H9 (cell line): Measurements from ENCODE around the gene NEAT1. TPM values are rescaled to one million over a fixed set of nuclear protein-coding genes. Genes with fewer than 3 reads are reported as not detected.

ENCODE experiments used
- DNase-seq: peaks from one replicate; pipeline ENCODE4 v3.0.0-alpha.2; 2017
- H2AFZ ChIP-seq: one replicate; pipeline ENCODE4 v1.6.1; 2013; ENCODE audit warnings: mild to moderate bottlenecking, low read length, control low read depth, moderate library complexity
- H2AK5ac ChIP-seq: 2 replicates; pipeline ENCODE4 v1.6.1; 2013; ENCODE audit warnings: low read length, control low read depth, mixed read lengths; ENCODE audit not compliant: insufficient read length
- H2BK120ac ChIP-seq: one replicate; pipeline ENCODE4 v1.6.1; 2013; ENCODE audit warnings: low read depth, mild to moderate bottlenecking, low read length, control low read depth, inconsistent platforms; ENCODE audit not compliant: poor library complexity, severe bottlenecking
- H2BK12ac ChIP-seq: 2 replicates; pipeline ENCODE4 v1.6.1; 2013; ENCODE audit warnings: low read length, control low read depth, mixed read lengths, low read depth; ENCODE audit not compliant: insufficient read length
- H2BK15ac ChIP-seq: 2 replicates; pipeline ENCODE4 v1.6.1; 2013; ENCODE audit warnings: low read depth, low read length, control low read depth
- H2BK20ac ChIP-seq: one replicate; pipeline ENCODE4 v1.6.1; 2013; ENCODE audit warnings: low read depth, mild to moderate bottlenecking, low read length, control low read depth, inconsistent platforms; ENCODE audit not compliant: poor library complexity, severe bottlenecking
- H2BK5ac ChIP-seq: 2 replicates; pipeline ENCODE4 v1.6.1; 2013; ENCODE audit warnings: low read length, control low read depth, mixed read lengths; ENCODE audit not compliant: insufficient read length
- H3K14ac ChIP-seq: 2 replicates; pipeline ENCODE4 v1.6.1; 2013; ENCODE audit warnings: low read length, control low read depth; ENCODE audit not compliant: insufficient read depth
- H3K18ac ChIP-seq: 2 replicates; pipeline ENCODE4 v1.6.1; 2013; ENCODE audit warnings: low read depth, mild to moderate bottlenecking, mixed read lengths, low read length, control low read depth; ENCODE audit not compliant: insufficient read length
- H3K23ac ChIP-seq: 2 replicates; pipeline ENCODE4 v1.6.1; 2013; ENCODE audit warnings: low read length, control low read depth, mixed read lengths, low read depth; ENCODE audit not compliant: insufficient read length
- H3K23me2 ChIP-seq: 2 replicates; pipeline ENCODE4 v1.6.1; 2013; ENCODE audit warnings: low read depth, mild to moderate bottlenecking, mixed read lengths, low read length, control low read depth; ENCODE audit not compliant: insufficient read length, poor library complexity, severe bottlenecking
- H3K27ac ChIP-seq: 2 replicates; pipeline ENCODE4 v1.5.1; 2013; ENCODE audit warnings: low read length, control low read depth, mixed read lengths, low read depth; ENCODE audit not compliant: insufficient read length
- H3K27me3 ChIP-seq: 2 replicates; pipeline ENCODE4 v1.6.1; 2013; ENCODE audit warnings: low read length, control low read depth, inconsistent platforms; ENCODE audit not compliant: insufficient read depth
- H3K4ac ChIP-seq: 2 replicates; pipeline ENCODE4 v1.6.1; 2013; ENCODE audit warnings: low read depth, mild to moderate bottlenecking, control low read depth, inconsistent platforms, low read length, moderate library complexity
- H3K4me1 ChIP-seq: 2 replicates; pipeline ENCODE4 v1.6.1; 2013; ENCODE audit warnings: low read length, control low read depth, inconsistent platforms; ENCODE audit not compliant: insufficient read depth
- H3K4me2 ChIP-seq: 2 replicates; pipeline ENCODE4 v1.6.1; 2013; ENCODE audit warnings: low read length, control low read depth, mixed read lengths; ENCODE audit not compliant: insufficient read length, insufficient read depth
- H3K56ac ChIP-seq: 2 replicates; pipeline ENCODE4 v1.6.1; 2013; ENCODE audit warnings: low read depth, mild to moderate bottlenecking, mixed read lengths, low read length, control low read depth; ENCODE audit not compliant: insufficient read length
- H3K79me1 ChIP-seq: 2 replicates; pipeline ENCODE4 v1.6.1; 2013; ENCODE audit warnings: low read depth, mild to moderate bottlenecking, moderate library complexity, low read length, control low read depth, inconsistent platforms; ENCODE audit not compliant: insufficient read depth, poor library complexity, severe bottlenecking
- H3K79me2 ChIP-seq: 2 replicates; pipeline ENCODE4 v1.6.1; 2013; ENCODE audit warnings: low read length, control low read depth, inconsistent platforms; ENCODE audit not compliant: insufficient read depth
- H3K9ac ChIP-seq: 2 replicates; pipeline ENCODE4 v1.6.1; 2013; ENCODE audit warnings: low read length, control low read depth, mixed read lengths; ENCODE audit not compliant: insufficient read length; ENCODE audit errors: extremely low read depth
- H3K9me3 ChIP-seq: one replicate; pipeline ENCODE4 v1.6.1; 2013; ENCODE audit warnings: low read depth, low read length, inconsistent platforms; ENCODE audit not compliant: control insufficient read depth
- H3T11ph ChIP-seq: one replicate; pipeline ENCODE4 v1.6.1; 2013; ENCODE audit warnings: mild to moderate bottlenecking, low read length, control low read depth, inconsistent platforms
- H4K20me1 ChIP-seq: one replicate; pipeline ENCODE4 v1.6.1; 2013; ENCODE audit not compliant: control insufficient read depth, insufficient read length, insufficient read depth
- H4K5ac ChIP-seq: 2 replicates; pipeline ENCODE4 v1.6.1; 2013; ENCODE audit warnings: low read depth, mild to moderate bottlenecking, mixed read lengths, low read length, control low read depth; ENCODE audit not compliant: insufficient read length
- H4K8ac ChIP-seq: replicated peaks from 2 replicates; pipeline ENCODE4 v1.6.1; 2013; ENCODE audit warnings: low read length, control low read depth, mixed read lengths, low read depth; ENCODE audit not compliant: insufficient read length
- H4K91ac ChIP-seq: 2 replicates; pipeline ENCODE4 v1.6.1; 2013; ENCODE audit warnings: low read depth, mild to moderate bottlenecking, moderate library complexity, mixed read lengths, low read length, control low read depth; ENCODE audit not compliant: insufficient read length
- H3K27ac Mint-ChIP-seq, 3 experiments: 2 replicates in 2 of 3; 3 replicates in 1 of 3; pipeline ENCODE4 v1.8.0; 2020 to 2021; ENCODE audit warnings: mixed read lengths in 3 of 3, mild to moderate bottlenecking in 1 of 3, moderate library complexity in 1 of 3
- H3K27me3 Mint-ChIP-seq: 2 replicates; pipeline ENCODE4 v1.8.0; 2021; ENCODE audit warnings: low read depth, mild to moderate bottlenecking, moderate library complexity, mixed read lengths
- H3K36me3 Mint-ChIP-seq, 3 experiments: 2 replicates in 2 of 3; 3 replicates in 1 of 3; pipeline ENCODE4 v1.8.0; 2020 to 2021; ENCODE audit warnings: low read depth in 3 of 3, mixed read lengths in 3 of 3; ENCODE audit not compliant: insufficient read depth in 1 of 3
- H3K4me1 Mint-ChIP-seq, 2 experiments: 2 replicates each; pipeline ENCODE4 v1.8.0; 2020; ENCODE audit warnings: mixed read lengths in 2 of 2
- H3K4me3 Mint-ChIP-seq, 2 experiments: 2 replicates in 1 of 2; 3 replicates in 1 of 2; pipeline ENCODE4 v1.8.0; 2020 to 2021; ENCODE audit warnings: mild to moderate bottlenecking in 2 of 2, mixed read lengths in 2 of 2, moderate library complexity in 1 of 2
- H3K9me3 Mint-ChIP-seq, 2 experiments: 2 replicates in 1 of 2; 3 replicates in 1 of 2; pipeline ENCODE4 v1.8.0; 2020; ENCODE audit warnings: mild to moderate bottlenecking in 2 of 2, mixed read lengths in 2 of 2, moderate library complexity in 1 of 2
- CTCF ChIP-seq: fragments of 200-600 bp; sonication (generic); conservative IDR thresholded peaks from 3 replicates; pipeline ENCODE4 v1.8.0; 2021; ENCODE audit warnings: antibody characterized with exemption, mild to moderate bottlenecking
- WGBS: extraction: QIAGEN DNeasy Blood & Tissue Kit; methylation state at CpG from one replicate; pipeline ENCODE4 v1.1.7; 2013; ENCODE audit warnings: missing lambda C conversion rate, low lambda C conversion rate, mixed read lengths; ENCODE audit not compliant: insufficient read length; ENCODE audit errors: extremely low coverage; 5-methylcytosine and 5-hydroxymethylcytosine counted together
- total RNA-seq: library from RNA; stranded (reverse); gene quantifications from 2 replicates; pipeline ENCODE4 v1.2.1, GENCODE V29; 2021

The NEAT1 gene
- total RNA-seq, 1 experiment from 2014 or later, result 12.7 TPM

DNA sequence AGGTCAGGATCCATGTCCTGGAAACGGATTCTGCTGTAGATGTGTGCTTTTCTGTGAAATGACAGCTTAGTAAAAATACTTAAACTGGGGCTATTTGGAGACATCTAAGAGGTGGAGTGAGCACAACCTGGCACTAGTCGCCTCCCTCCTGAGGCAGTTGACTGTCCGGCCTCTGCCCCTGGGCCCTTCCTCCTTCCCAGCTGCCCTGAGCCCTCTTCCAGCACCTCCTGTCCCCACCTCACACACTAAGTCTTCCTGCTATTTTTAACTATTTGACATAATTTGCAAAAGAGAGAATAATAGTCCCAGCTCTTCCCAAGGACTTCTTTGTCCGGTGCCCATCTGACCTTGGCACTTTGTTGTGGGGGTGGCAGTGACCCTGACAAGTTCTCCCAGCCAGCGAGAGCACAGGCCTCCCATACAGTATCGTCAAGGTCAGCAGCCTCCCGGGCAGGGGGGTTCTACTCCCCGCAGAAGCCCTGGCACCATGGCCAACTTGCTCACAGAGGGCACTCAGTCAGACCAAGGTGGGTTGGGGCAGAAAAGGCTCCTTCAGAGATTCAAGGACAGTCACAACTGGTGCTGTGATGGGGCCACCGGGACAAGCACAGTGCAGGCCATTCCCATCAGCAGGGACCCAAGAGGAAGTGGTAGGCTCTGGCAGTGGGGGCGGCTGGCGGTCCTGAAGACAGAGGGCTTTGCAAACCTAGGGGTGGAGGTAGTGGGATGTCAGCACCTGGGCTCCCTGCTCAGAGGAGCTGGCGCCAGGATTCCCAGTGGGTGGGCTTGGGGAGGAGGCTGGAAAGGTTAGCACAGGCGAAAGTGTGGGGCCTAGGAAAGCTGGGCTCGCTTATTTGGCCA is 5.5 kb upstream of the NEAT1 start:
- Mint-ChIP-seq H3K4me1 (peaks cover 54 to 61% of the 10 kb centered on the region in 2 experiments), H3K9me3 (no peaks in the 10 kb centered on the region; a peak in 2 of 5 replicates), H3K36me3 (no peaks in the 10 kb centered on the region), H3K4me3 (peak overlapping the region in 1 of 2 experiments; percentile 8; a peak in 3 of 5 replicates), H3K27me3 (peaks cover 11% of the 10 kb centered on the region), H3K27ac (peak overlapping the region in 2 of 3 experiments; percentile 80 to 92; a peak in 3 of 7 replicates)
- Histone ChIP-seq H3K9ac (no peak overlapping the region), H2AK5ac (no peak overlapping the region), H3T11ph (no peak overlapping the region), H2BK12ac (no peak overlapping the region), H3K27me3 (no peaks in the 10 kb centered on the region), H4K91ac (peak overlapping the region; percentile 21), H3K14ac (no peak overlapping the region; the same call in 1 of the 2 replicates), H2BK120ac (no peak overlapping the region), H4K20me1 (no peaks in the 10 kb centered on the region), H3K4me1 (peaks cover 3% of the 10 kb centered on the region; the same call in 1 of the 2 replicates), H3K56ac (no peak overlapping the region), H2AFZ (no peak overlapping the region), H3K18ac (no peak overlapping the region), H3K23ac (no peak overlapping the region), H2BK20ac (no peak overlapping the region), H3K79me2 (no peaks in the 10 kb centered on the region), H3K9me3 (no peaks in the 10 kb centered on the region), H4K5ac (no peak overlapping the region), H3K79me1 (no peaks in the 10 kb centered on the region), H3K27ac (no peak overlapping the region), H3K4me2 (no peak overlapping the region), H2BK15ac (no peak overlapping the region), H2BK5ac (no peak overlapping the region), H3K23me2 (peaks cover 6% of the 10 kb centered on the region), H3K4ac (no peak overlapping the region), H4K8ac (no peak overlapping the region)
- no peak for TF ChIP-seq CTCF
- DNase-seq, result peak; percentile 40
- WGBS, result no CpG with 5 or more reads among the region's 14 CpGs
